Stimulated activated CD8-positive, alpha-beta memory T cell treated with anti-CD3 and anti-CD28 coated beads, Interleukin-4, amount 100 ng/mL, for 4 hours (primary cell): ENCODE results near the gene DLG2.

ENCODE experiments used
- DNase-seq, 2 donors: peaks; one replicate each; pipeline ENCODE4 v3.0.0-alpha.2; 2020; ENCODE audit warnings: low read depth in 2 of 2, low spot score in 1 of 2

The DLG2 gene

DNA sequence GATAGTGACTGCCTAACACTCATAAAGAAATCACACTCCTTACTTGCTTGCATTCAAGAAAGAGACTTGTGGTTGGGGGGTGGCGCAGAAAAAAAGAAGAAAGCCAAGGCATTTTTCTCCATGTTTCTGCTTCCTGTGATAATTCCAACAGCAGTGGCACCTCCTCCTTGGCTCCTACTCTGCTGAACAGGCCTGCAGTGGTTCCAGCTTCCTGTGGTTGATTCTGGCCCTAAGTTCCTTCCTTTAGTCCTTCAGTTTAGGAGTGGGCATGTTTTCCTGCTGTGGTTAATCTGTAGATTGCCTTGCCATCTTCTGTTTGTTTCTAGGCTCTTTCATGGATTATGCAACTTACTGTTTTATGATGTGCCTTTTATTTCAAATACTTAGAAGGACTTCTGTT, 940.4 kb downstream of the DLG2 start:
- DNase-seq, result no peak

DNA sequence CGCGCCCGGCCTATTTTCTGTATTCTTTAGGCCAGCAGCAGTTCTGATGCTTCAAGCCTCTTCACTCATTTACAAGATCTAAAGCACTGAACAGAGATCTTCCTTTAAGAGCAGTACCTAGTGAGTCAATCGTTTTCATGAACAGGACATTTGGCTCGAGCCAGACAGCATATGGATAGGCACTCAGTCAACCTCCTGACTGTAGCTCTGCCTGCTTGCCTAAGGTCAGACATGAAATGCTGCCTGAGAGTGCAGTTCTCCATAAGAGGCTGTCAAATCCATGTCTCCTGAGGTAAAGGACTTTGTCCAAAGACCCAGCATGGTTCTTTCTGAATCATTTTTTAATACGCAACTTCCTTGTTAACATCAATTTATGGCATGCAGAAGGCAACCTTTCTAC, 941.2 kb downstream of the DLG2 start:
- no peak for DNase-seq

DNA sequence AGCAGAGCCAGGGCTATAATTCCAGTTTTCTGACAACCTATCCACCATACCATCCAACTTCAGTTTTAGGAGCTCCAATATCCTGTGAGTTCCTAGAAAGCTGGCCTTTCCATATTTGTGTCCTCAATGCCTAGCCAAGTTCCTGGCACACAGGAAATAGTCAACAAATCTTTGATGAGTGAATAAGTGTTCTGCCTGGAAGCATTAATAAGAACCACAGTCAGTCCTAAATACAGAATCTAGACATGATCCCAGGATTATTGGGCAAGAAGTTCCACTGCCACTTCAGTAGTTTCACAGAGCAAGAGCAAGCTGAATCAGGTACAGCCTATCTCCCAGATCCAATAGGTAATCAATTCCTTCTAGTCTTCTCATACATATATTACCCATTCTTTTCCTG, 942.0 kb downstream of the DLG2 start:
- DNase-seq, result no peak

DNA sequence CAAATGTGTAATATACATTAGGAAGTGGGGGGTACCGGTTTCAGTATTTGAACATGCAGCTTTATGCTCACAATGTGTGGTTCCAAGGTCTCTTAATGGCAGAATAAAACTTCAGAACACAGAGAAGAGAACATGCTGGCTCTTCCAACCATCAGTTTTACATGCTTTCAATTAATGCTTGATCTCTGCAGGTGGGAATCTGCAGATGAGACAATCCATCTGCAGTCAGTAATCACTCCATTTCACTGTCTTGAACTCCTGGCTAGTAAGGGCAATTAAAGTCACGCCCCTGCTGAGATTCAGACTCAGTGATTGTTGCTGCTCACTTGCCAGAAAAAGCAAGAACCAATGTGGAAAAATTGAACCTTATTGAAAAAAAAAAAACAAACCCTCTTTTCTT, 945.7 kb downstream of the DLG2 start:
- DNase-seq, result no peak

DNA sequence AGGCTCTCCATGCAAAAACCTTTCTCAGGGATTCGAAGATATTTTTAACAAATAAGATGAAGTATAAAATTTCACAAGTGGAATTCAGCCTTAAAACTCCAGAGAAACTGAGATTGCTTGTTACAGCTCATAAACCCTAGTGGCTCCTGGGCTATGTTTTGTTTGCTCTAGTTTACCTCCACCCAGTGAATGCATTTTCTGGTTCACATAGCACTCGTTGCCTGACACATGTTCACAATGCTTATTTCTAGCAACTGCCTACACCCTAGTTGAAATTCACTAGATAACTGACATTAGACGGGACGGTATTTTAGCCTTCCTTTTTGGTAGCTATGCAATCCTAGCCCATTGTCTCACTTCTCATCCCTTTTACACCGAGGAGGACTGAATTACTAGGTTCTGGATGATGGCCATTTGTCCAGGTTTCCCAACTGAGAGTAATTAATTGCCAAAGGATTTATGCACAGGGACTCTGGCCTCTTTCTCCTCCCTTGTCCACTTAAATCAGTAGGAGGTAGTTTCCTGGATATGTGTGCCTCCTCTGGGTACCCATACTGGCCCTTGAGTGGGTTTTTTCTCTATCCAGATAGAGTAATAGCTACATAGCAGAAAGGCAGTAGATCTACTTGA, 951.6 kb downstream of the DLG2 start:
- no peak for DNase-seq

DNA sequence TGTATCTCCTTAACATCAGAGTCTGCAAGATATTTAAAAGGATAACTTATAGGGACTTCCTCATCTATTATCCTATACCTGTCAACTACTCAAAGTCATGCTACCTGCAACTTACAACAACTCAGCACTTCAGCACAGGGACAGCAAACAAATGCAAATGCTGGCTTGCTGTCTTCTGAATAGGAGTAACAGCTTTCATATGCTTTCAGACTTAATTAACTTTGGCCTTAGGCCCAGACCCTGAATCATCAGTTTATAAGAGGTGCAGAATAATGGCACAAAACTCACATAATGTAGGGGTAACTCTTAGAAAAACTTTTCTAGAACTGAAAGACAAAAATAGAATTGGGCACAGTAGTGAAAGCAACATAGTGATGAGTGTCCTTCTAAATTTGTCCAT, 953.4 kb downstream of the DLG2 start:
- DNase-seq, result no peak

DNA sequence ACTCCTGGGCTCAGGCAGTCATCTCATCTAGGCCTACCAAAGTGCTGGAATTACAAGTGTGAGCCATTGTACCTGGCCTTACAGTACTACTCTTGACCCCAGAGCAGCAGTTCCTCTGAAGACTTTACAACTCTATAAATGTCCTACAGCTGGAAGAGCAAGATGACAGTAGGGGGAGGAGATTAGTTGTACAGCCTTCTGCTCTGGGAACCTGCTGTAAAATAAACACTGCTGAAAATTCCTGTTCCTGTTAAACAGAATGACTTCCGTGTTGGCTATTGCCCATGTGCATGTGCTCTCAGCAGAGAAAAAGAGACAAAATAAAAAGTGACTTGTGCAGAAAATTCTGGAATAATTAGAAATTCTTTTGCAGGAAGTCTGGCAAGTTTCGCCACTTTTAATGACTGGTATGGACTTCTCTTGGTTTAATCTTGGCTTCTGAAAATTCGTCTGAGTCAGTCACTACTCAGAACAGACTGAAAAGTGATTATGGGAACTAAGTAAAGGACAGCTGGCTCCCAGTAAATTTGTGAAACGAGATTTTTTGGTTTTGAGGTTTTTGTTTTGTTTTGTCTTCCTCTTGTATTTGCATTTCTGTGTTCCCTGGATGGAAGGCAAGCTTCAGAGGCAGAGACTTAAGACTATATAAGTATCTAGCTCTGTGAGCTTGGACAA, 955.7 kb downstream of the DLG2 start:
- DNase-seq, result no peak

DNA sequence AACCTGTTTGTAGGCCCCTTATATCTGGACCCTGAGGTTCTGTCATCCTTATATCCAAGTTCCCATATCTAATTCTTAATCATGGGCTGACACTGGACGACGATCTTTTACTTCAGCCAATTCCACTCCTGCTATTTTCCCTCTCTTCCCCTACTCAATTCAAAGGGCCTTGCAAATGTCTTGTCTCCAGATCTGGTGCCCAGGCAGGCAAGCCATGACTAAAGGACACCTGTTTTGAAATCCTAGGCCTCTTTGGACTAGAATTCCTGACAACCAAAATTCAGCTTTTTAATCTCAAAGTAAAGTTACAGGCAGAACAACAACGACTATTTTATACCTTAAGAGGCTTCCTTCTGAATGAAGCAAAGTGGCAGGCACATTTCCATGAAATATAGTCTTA, 963.4 kb downstream of the DLG2 start:
- DNase-seq, result no peak

DNA sequence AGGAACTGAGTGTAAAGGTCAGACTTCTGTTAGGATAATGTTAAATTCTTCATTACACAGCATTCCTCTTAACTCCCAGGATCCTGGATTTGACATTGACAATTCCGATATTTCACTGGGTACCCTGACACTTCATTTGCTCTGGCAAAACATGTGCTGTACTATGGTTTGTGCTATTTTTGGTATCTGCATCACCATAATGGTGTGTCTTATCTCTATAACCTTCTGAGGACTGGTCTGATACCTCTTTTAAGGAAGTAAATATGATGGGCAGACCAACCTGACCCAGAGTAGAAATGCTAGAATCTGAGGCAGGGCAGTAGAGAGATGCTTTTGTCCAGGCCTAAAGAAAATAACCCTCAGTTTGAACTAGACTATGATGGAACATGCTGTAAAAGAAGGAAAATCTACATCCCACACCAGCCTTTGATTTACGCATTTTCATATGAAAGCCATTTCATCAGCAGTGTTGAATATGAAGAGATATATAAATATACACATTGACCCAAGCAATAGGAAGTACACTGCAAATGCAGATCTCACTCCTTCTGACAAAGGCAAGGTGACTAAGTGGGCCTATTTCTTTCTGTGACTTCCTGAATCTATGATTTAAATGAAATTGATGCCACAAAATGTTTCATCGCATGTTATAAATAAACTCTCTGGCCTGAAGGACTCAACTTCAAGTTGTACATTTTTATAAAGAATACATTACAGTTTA, 966.7 kb downstream of the DLG2 start:
- DNase-seq, result no peak

DNA sequence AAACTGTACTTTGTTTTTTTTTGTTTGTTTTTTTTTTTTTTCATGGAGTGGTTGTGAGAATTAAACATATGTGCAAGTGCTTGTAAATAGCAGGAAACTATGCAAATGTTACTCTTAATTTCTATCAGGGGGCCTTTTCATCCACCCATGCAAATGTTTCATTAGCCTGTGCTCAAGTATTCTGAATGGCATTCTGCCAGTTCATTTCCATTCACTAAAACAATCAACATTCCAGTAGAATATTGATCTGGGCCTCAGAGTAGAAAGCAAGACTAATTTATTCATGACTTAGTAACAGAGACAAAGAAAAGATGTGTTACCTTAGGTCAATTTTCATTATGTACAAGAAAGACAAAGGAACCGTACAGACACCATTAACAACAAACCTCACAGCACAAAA, 971.4 kb downstream of the DLG2 start:
- no peak for DNase-seq

DNA sequence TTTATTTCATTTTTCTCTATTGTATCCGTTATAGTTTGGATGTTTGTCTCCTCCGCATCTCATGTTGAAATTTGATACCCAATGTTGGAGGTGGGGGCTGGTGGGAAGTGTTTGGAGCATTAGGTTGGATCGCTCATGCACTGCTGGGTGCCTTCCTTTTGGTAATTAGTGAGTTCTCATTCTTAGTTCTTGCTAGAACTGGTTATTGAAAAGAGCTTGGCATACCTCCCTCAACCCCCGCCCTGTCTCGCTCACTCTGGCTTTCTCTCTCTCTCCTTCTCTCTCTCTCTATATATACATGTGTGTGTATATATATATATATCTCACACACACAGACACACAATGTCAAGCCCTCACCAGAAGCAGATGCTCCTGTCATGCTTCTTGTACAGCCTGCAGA, 978.7 kb downstream of the DLG2 start:
- no peak for DNase-seq

DNA sequence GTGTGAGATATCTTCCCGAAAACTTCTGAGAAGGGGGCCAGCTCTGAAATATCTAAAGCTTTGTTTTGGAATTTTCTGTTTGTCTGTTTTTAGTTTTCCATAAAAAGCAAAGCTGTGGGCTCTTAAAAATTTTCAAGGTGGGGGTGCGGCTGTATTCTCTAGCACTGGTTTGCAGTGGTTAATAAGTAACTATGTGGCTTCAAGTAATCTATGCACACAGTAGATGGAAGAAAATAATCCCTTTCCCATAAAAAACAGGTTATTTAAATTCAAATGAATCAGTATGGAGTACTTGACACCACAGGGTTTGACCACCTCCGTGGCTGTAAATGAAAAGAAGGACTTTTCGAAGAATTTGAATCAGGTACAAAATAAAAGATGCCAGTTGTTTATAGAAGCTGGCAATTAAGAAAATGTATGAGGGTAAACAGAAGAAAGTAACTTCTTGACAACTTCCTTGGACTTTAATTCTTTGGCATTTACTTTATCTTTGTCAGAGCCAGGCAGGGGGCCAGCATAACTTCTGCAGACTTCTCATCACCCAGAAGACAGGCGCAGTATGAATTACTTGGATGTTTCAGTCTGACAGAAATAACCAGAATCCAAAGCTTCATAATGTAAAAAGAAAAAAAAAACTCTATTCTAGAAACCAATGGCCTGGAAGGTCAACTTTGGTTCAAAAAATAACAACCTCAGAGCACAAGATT, 981.0 kb downstream of the DLG2 start:
- no peak for DNase-seq

DNA sequence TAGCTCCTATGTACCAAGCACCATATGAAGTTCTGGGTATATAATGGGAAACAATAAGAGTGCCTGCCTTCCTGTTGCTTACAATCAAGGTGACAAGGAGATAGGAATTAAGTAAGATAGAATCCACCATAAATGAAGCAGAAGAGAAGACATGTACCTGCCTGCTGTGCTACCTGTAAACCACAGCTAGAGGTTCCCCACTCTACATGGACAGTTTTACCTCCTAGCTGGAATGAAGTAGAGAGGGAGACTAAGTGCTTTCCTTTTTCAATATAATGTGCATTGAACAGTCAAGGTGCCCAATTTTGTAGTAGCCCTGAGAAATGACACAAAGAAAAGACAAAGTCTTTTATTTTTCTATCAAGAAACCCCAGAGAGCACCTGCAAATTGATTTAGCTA, 984.6 kb downstream of the DLG2 start:
- no peak for DNase-seq

DNA sequence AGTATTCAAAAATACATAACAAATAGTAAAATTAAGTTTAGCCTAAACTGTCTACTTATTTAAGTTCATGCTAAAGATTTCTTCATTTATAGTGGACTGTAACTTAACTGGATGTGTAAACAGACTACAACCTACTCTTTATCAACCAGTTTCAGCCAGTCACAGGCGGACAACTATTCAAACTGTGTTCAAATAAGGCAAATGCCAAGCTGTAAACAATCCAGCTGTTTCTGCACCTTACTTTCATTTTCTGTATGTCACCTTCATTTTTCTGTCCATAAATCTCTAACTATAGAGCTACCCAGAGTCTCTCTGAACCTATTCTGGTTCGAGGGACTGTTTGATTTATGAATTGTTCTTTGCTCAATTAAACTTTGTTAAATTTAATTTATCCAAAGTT, 992.8 kb downstream of the DLG2 start:
- DNase-seq, result no peak

DNA sequence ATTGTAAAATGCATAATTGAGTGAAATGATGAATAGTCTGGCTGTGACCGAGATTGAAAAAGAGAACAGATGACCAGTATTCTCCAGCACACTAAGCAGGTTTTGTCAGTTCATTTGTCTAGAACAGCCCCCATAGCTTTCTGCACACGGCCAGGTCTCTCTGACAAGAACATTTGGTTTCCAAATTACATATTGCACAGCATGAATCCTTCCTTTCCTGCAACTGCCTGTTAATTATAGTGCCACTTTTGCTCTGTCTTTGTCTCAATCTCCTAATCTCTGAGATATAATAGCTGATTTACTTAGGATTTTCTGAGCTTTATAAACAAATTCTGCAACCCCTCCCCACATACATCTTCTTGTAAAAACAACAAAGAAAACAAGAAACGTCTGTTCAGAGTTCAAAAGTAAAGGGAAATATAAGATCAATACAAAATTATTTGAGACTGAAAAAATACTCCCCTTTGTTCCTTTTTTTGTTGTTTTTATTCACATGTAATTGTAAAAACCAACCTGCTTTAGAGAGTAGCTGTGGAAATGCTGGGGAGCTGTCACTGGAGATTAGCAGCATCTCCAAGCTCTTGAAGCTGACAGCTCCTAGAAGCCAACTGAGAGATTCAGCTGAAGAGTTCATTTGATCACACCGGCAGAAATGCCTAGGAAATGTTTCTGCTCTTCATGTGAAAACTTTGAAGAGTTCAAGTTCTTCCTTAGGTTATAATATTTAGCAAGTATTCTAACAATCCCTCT, 998.1 kb downstream of the DLG2 start:
- no peak for DNase-seq

DNA sequence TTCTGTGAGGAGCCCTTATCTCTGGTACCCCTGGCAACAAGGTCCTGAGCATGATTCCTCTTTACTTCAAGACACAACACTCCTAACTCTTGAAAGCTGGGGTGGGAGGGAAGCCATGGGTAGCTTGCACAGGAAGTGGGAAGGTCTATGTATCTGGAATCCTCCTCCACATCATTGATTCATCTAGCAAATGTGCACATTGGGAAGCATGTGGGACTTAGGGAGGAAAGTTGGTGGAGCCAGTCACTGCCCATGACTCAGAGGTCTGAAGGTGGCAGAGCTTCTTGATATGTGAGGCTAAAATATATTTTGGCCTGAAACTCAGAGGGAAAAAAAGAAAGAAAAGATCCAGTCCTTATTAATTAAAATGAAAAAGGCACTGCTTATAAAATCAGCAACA, 1000.9 kb downstream of the DLG2 start:
- no peak for DNase-seq

DNA sequence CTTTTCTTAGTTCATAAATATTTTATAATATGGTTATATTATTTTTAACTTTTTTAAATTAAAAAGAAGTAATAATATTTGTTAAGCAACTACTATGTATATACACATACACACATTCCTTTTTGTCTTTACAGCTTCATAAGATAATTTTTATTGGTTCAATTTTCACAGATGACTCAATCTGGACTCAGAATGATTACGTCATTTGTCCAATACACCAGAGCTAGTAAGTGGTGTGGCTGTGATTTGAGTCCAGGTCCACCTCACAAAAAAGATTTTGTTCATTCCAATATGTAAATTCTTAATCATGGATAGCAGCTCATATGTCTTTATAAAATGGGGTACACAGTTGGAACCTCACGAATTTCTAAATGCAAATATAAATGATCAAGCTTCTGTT, 1014.5 kb downstream of the DLG2 start:
- DNase-seq, result no peak

DNA sequence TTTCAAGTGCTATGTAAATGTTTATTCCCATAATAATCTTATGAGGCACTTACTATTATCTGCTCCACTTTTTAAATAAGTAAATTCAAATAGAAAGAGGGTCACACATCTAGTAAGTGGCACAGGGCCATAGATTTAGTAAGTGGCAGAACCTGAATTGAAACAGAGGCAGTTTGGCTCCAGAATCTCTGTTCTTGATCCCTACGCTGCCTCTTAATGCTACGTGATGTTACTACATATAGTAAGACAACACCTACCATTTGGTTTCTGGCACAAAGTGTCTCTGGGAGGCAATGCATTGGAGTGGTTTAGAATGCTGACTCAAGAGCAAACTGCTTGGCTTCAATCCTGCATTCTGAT, 1018.3 kb downstream of the DLG2 start:
- DNase-seq, result no peak

DNA sequence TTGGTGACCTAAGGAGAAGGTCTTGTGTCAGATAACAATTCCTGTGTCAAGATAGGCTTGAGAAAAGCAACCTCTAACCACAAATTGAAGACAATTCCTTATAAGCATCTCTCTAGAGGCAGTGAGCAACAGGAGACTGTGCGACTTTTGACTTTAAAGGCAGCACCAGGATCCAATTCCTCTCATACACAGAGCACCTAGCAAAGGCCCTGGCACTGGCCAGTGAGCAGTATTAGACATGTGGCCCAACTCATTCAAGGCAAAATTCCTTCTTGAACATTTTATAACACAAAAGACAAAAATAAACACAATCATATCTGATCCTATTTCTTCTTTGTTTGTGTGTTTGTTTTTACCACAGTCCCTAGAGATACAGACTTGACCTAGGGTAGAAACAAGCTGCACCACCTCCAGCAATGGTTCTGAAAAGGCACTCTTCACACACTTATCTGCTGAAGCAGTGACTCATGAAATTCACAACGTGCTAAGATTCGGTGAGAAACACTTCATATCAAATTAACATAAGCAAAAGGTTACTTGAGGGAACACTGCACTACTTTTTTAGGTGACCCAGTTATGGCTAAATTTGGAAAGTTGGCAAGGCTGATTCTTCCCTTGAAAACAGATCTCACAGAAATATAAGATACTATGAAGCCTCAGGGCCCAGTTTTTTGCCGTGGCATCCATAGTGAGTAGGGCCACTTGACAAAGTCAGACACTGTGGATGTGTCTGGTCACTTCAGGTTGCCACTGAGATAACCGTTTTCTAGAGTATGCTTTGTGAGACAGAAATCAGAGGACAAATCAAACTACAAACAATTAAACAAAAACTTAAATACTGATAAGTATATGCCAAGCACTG, 1018.9 kb downstream of the DLG2 start:
- no peak for DNase-seq

DNA sequence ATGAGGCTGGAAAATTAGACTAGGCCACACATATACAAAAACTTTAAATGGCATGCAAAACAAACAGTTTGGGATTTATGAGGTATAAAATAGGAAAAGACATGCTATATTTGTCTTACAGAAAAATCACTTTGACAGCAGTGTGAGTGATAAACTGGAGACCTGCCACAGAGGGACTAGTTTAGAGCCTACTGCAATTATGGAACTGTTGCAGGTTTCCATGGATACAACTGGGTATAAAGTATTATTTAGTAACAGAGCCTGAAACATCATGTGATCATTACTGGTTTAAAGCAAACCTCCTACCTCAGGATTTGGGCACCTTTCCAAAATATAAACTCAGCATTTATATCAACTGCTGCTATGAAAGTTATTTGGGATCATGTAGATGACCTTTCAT, 1032.5 kb downstream of the DLG2 start:
- no peak for DNase-seq

DNA sequence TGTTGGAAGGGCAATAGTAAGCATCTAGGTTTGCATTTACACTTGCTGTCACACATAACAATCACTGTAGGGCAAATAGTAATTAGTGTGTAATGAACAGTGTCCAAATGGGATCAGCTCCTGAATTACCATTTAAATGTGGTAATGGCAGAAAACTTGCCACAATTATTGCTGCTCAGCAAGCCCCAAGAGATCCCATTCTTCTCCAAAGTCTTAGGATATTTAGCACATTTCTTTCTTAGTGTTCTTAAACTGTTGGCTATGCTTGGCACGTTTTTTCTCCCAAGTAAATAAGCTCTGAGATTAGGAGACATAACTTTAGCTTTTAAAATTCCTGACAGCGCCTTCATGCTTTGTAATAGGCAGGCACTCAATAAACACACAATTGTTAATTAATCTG, 1037.0 kb downstream of the DLG2 start:
- no peak for DNase-seq
